ENCODE results near the gene CCNC.

Gene CCNC

GRCh38 chr6:99568103-99568933 is at the start of gene CCNC:
TSS of gene CCNC (minus strand) at chr6:99568660. CDS start at chr6:99568527, 133 bp downstream.
- peak; percentile 87 to 91 for DNase-seq (ENCODE audit: low read depth in 2 of 2)

- no peak for DNase-seq (ENCODE audit: low read depth in 2 of 2)
Observed at GRCh38 chr6:99617131-99617530, 48.7 kb upstream of the CCNC start.

GRCh38 chr6:99614430-99615186 is 46.1 kb upstream of the CCNC start:
- DNase-seq (ENCODE audit: low read depth in 2 of 2), result no peak

- no peak for DNase-seq (ENCODE audit: low read depth in 2 of 2)
Observed at GRCh38 chr6:99613705-99614429, 45.4 kb upstream of the CCNC start.

GRCh38 chr6:99613409-99613704 is 44.9 kb upstream of the CCNC start:
- DNase-seq (ENCODE audit: low read depth in 2 of 2), result no peak

- no peak for DNase-seq (ENCODE audit: low read depth in 2 of 2)
Observed at GRCh38 chr6:99612551-99613408, 44.3 kb upstream of the CCNC start.

GRCh38 chr6:99611148-99611547 is 42.7 kb upstream of the CCNC start:
- no peak for DNase-seq (ENCODE audit: low read depth in 2 of 2)

- DNase-seq (ENCODE audit: low read depth in 2 of 2), result no peak
Observed at GRCh38 chr6:99609905-99610489, 41.5 kb upstream of the CCNC start.

- no peak for DNase-seq (ENCODE audit: low read depth in 2 of 2)
Observed at GRCh38 chr6:99608886-99609482, 40.5 kb upstream of the CCNC start.

- DNase-seq (ENCODE audit: low read depth in 2 of 2), result no peak
Observed at GRCh38 chr6:99608059-99608885, 39.8 kb upstream of the CCNC start.

GRCh38 chr6:99607416-99608036 is 39.1 kb upstream of the CCNC start:
- DNase-seq (ENCODE audit: low read depth in 2 of 2), result no peak

GRCh38 chr6:99606656-99607415 is 38.4 kb upstream of the CCNC start, which contains the start of gene PRDM13:
TSS of gene PRDM13 (plus strand) at chr6:99606833. CDS start at chr6:99607035, 202 bp downstream.
- DNase-seq (ENCODE audit: low read depth in 2 of 2), result no peak

- no peak for DNase-seq (ENCODE audit: low read depth in 2 of 2)
Observed at GRCh38 chr6:99605911-99606655, 37.6 kb upstream of the CCNC start.

- no peak for DNase-seq (ENCODE audit: low read depth in 2 of 2)
Observed at GRCh38 chr6:99605074-99605734, 36.7 kb upstream of the CCNC start.

- no peak for DNase-seq (ENCODE audit: low read depth in 2 of 2)
Observed at GRCh38 chr6:99604166-99605073, 36.0 kb upstream of the CCNC start.
